Body of pancreas (tissue), 4 donors: ENCODE measurements around the gene TRAFD1. TPM values are rescaled to one million over a fixed set of nuclear protein-coding genes. Genes with fewer than 3 reads are reported as not detected.

Experiments used
- ATAC-seq: fragments of 150-250 bp; one replicate; pipeline ENCODE4 v1.9.1; 2016
- DNase-seq, 4 donors: peaks; one replicate each; pipeline ENCODE4 v3.0.0-alpha.2; 2019
- H3K27ac ChIP-seq, 4 donors: fragments of 200-600 bp; sonication (generic); 1 replicate in 3 of 4; 2 replicates in 1 of 4; pipeline versions ENCODE4 v1.5.1 to v1.6.1; 2016 to 2019; ENCODE audit warnings: mild to moderate bottlenecking in 1 of 4, mixed read lengths in 1 of 4, moderate library complexity in 1 of 4
- H3K27me3 ChIP-seq, 2 donors: fragments of 200-600 bp; sonication (generic); one replicate each; pipeline ENCODE4 v1.6.0; 2016; ENCODE audit warnings: mild to moderate bottlenecking in 1 of 2
- H3K36me3 ChIP-seq, 2 donors: fragments of 200-600 bp; sonication (generic); replicated peaks in 1 of 2; 2 replicates each; pipeline ENCODE4 v1.5.1; 2016; ENCODE audit warnings: low read depth in 2 of 2; ENCODE audit not compliant: insufficient read depth in 1 of 2
- H3K4me1 ChIP-seq: fragments of 200-600 bp; sonication (generic); one replicate; pipeline ENCODE4 v1.6.0; 2016
- H3K4me3 ChIP-seq, 2 donors: fragments of 200-600 bp; sonication (generic); 1 replicate in 1 of 2; 2 replicates in 1 of 2; pipeline ENCODE4 v1.5.1; 2016 to 2019
- H3K9me3 ChIP-seq, 3 donors: fragments of 200-600 bp; sonication (generic); 1 replicate in 2 of 3; 2 replicates in 1 of 3; pipeline ENCODE4 v1.5.1; 2016
- CTCF ChIP-seq, 7 experiments: fragments of 450-650 bp in 4 of 7; fragments of 200-600 bp in 3 of 7; sonication (generic) in 3 of 7; IDR thresholded peaks; one replicate each; pipeline ENCODE4 v1.5.1; 2016 to 2019; ENCODE audit warnings: antibody characterized with exemption in 7 of 7
- POLR2A ChIP-seq, 3 donors: fragments of 450-650 bp; IDR thresholded peaks; one replicate each; pipeline ENCODE4 v1.6.1; 2016; ENCODE audit warnings: antibody characterized with exemption in 3 of 3, mild to moderate bottlenecking in 2 of 3
- WGBS, 2 donors: methylation state at CpG; one replicate each; pipeline ENCODE4 v1.1.5; 2017; 5-methylcytosine and 5-hydroxymethylcytosine counted together
- intact Hi-C: fragments of 100-400 bp; cut with DNase I; formaldehyde crosslinking; loops from one replicate; pipeline ENCODE4 v1.15.1; 2023
- total RNA-seq, 2 donors: library from RNA; depleted of rRNA; stranded (reverse); fragments of >200 nt; gene quantifications; one replicate each; pipeline ENCODE4 v1.1.0, GENCODE V29; 2016

Gene TRAFD1
- total RNA-seq, 2 donors from 2014 or later, result 13.2 to 15.3 TPM

DNA sequence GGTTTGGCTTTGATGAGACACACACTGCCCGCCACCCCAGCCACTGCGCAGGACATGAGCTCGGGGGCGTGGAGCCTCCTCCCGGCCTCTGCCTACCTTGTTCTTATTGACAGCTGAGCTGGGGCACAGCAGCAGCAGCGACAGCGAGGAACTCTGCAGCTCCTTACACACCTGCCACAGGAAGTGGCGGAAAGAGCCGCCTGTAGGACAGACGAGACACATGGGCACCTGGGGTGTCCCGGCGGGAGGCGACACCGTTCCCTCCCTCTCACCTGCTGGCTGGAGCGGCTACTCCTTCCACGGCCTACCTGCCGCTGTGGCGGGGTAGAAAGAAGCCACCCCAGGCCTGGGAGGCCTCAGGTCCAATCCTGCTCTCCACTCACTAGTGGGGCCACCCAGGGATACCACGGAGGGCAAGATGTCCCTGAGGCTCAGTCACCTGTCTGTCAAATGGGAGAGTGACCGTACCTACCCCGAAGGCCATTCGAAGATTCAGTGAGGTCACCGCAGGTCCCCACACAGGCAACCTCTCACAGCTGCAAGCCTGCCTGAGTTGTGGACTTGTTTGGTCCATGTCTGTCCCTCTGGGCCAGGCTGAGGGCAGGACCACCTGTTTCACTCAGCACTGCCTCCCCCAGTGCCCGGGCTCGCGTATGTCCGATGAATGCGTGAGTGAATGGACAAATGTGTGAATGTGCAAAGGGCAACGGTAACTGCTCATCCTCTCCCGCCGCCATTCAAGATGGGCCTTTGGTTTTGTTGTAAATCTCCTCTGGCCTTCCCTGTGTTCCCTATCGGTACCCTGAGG, 42.6 kb downstream of the TRAFD1 start:
- Histone ChIP-seq H3K4me3 (no peak overlapping the region), H3K27me3 (no peaks in the 10 kb centered on the region), H3K27ac (no peak overlapping the region), H3K4me1 (no peaks in the 10 kb centered on the region), H3K9me3 (no peaks in the 10 kb centered on the region), H3K36me3 (peaks cover 0 to 7% of the 10 kb centered on the region in 2 donors)
- no peak for ATAC-seq
- intact Hi-C loops, result no loop called here
- DNase-seq, result no peak
- 89 to 92% methylated on average over 5 to 27 of the region's 32 CpGs for WGBS, 2 donors
- no peak for TF ChIP-seq CTCF (IDR thresholded peaks at IDR 0.05)
- TF ChIP-seq POLR2A (IDR thresholded peaks at IDR 0.05), result no peak

GRCh38 chr12:112168561-112168971, 43.2 kb downstream of the TRAFD1 start:
- TF ChIP-seq CTCF (IDR thresholded peaks at IDR 0.05) (no peak), POLR2A (IDR thresholded peaks at IDR 0.05) (no peak)
- DNase-seq (no peak), ATAC-seq (no peak)
- H3K4me1 ChIP-seq, result no peaks in the 10 kb centered on the region
- H3K27ac ChIP-seq, result no peak overlapping the region
- intact Hi-C loops, result no loop called here
- peaks cover 0 to 7% of the 10 kb centered on the region in 2 donors for H3K36me3 ChIP-seq
- no peaks in the 10 kb centered on the region for H3K9me3 ChIP-seq
- no peak overlapping the region for H3K4me3 ChIP-seq
- H3K27me3 ChIP-seq, result no peaks in the 10 kb centered on the region
- 93 to 94% methylated on average over 5 to 6 of the region's 8 CpGs for WGBS, 2 donors

DNA sequence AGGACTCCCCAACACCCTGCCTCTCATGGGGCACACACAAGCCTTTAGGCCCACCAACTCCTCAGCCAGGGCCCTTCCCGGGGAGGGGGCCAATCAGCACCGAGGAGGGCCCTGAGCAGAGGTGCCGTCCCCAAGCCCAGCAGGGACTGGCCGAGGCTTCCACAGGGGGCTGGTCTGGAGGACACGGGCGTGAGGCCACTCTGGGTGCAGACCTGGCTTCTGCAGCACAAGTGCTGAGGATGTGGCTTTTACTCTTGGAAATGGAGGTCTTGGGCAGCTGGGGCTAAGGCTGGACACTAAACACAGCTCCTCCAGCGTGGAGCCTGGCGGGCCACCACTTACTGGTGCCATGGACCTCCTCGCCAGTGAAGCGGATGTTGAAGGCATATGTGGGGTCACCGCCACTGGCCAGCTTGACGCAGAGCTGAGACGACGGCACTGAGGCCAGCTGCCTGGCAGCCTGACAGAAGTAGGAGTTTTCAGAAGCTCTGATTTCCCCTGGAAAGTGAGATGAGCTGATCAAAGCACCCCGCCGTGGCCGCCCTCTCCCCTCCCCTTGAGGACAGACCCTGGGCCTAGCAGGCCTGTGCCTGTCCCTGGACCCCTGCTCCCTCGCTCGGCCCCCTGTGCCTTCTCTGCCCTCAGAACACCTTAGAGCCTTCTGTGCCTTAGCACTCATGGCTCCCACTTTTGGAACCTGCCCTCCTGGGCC, 44.0 kb downstream of the TRAFD1 start:
- DNase-seq (no peak), ATAC-seq (no peak)
- H3K4me3 ChIP-seq, result no peak overlapping the region
- no peaks in the 10 kb centered on the region for H3K9me3 ChIP-seq
- H3K27me3 ChIP-seq, result no peaks in the 10 kb centered on the region
- 94 to 95% methylated on average over 9 to 19 of the region's 19 CpGs for WGBS, 2 donors
- H3K4me1 ChIP-seq, result no peaks in the 10 kb centered on the region
- H3K36me3 ChIP-seq, result peaks cover 0 to 7% of the 10 kb centered on the region in 2 donors
- intact Hi-C loops, result no loop called here
- no peak overlapping the region for H3K27ac ChIP-seq
- TF ChIP-seq CTCF (IDR thresholded peaks at IDR 0.05), result no peak
- no peak for TF ChIP-seq POLR2A (IDR thresholded peaks at IDR 0.05)

GRCh38 chr12:112169966-112170365, 44.6 kb downstream of the TRAFD1 start:
- intact Hi-C loops, result no loop called here
- TF ChIP-seq CTCF (IDR thresholded peaks at IDR 0.05), result no peak
- no peak for TF ChIP-seq POLR2A (IDR thresholded peaks at IDR 0.05)

More at GRCh38 chr12:112169966-112170365, 44.6 kb downstream of the TRAFD1 start:
- Histone ChIP-seq H3K9me3 (no peaks in the 10 kb centered on the region), H3K4me1 (no peaks in the 10 kb centered on the region), H3K36me3 (peaks cover 0 to 8% of the 10 kb centered on the region in 2 donors), H3K4me3 (no peak overlapping the region), H3K27ac (no peak overlapping the region), H3K27me3 (no peaks in the 10 kb centered on the region)
- ATAC-seq (no peak), DNase-seq (no peak)
- 99% methylated on average over 7 of the region's 7 CpGs for WGBS, 2 donors
